Motor neuron (in vitro differentiated cells): ENCODE data around the gene KIFAP3. TPM values are rescaled to one million over a fixed set of nuclear protein-coding genes. Genes with fewer than 3 reads are reported as not detected.
"Not testable (repeated sequence)": the region's sequence is repeated elsewhere in the genome, so short reads cannot be mapped to it uniquely, and the experiment has no call there.

ENCODE experiments used
- ATAC-seq, 8 experiments: fragments of 200-7000 bp; cut with Tn5 transposase; replicated peaks in 6 of 8; 2 replicates each; pipeline ENCODE4 v1.8.0; 2021; ENCODE audit warnings: mild to moderate bottlenecking in 8 of 8, moderate library complexity in 8 of 8
- H3K27ac ChIP-seq, 2 donors: fragments of 250-450 bp; sonication (Bioruptor Pico); 2 replicates each; pipeline ENCODE4 v1.9.0; 2021; ENCODE audit warnings: antibody characterized with exemption in 2 of 2, mild to moderate bottlenecking in 2 of 2, moderate library complexity in 1 of 2
- H3K4me1 ChIP-seq, 2 donors: fragments of 250-450 bp; sonication (Bioruptor Pico); replicated peaks in 1 of 2; 2 replicates each; pipeline ENCODE4 v1.6.1; 2021; ENCODE audit warnings: antibody characterized with exemption in 2 of 2, mild to moderate bottlenecking in 2 of 2, moderate library complexity in 1 of 2
- H3K4me3 ChIP-seq, 5 donors: fragments of 250-450 bp; sonication (Bioruptor Pico); 2 replicates each; pipeline ENCODE4 v1.9.0; 2021; ENCODE audit warnings: antibody characterized with exemption in 5 of 5, mild to moderate bottlenecking in 5 of 5, moderate library complexity in 4 of 5
- WGBS, 10 experiments: fragments of 450-650 bp; shearing (Covaris generic); methylation state at CpG; one replicate each; pipeline ENCODE4 v1.0.0; 2022; 5-methylcytosine and 5-hydroxymethylcytosine counted together
- in situ Hi-C, 9 experiments: fragments of 400-800 bp; cut with MboI; loops; one replicate each; pipeline ENCODE4 v1.15.0; 2021; ENCODE audit warnings: low sequenced_read_pairs in 9 of 9, low pct_unique_long_range_greater_than_20kb in 2 of 9; ENCODE audit not compliant: unreplicated experiment in 9 of 9
- total RNA-seq, 8 experiments: library from RNA; unstranded; fragments of 300-600 nt; gene quantifications; 2 replicates each; pipeline versions ENCODE4 v1.2.3 to v1.2.4, GENCODE V29; 2022

The KIFAP3 gene
- total RNA-seq, 8 experiments from 2014 or later, result 17.1 to 141 (median 88.8) TPM

GRCh38 chr1:169879034-169879840, 195.3 kb downstream of the KIFAP3 start:
- Histone ChIP-seq H3K27ac (no peak overlapping the region), H3K4me1 (no peaks in the 10 kb centered on the region), H3K4me3 (no peak overlapping the region)
- 52 to 100% (median 90%) methylated on average over 1 to 4 of the region's 4 CpGs for WGBS, 10 experiments
- ATAC-seq, result no peak
- in situ Hi-C loops, result no loop called here

- ATAC-seq, result no peak
- Histone ChIP-seq H3K4me1 (no peaks in the 10 kb centered on the region), H3K4me3 (no peak overlapping the region), H3K27ac (no peak overlapping the region)
- in situ Hi-C loops, result no loop called here
- WGBS, 10 experiments, result 89 to 100% (median 99%) methylated on average over 2 to 4 of the region's 4 CpGs; no CpG with 5 or more reads in 2 of the 10 experiments
Measured at GRCh38 chr1:169878498-169878897, 196.0 kb downstream of the KIFAP3 start.

GRCh38 chr1:169877800-169878491, 196.5 kb downstream of the KIFAP3 start:
- in situ Hi-C loops, result no loop called here
- H3K4me3 ChIP-seq, result no peak overlapping the region
- 43 to 100% (median 89%) methylated on average over 1 to 2 of the region's 2 CpGs for WGBS, 10 experiments

GRCh38 chr1:169874229-169874628, 200.3 kb downstream of the KIFAP3 start:
- H3K27ac ChIP-seq, result no peak overlapping the region
- in situ Hi-C loops, result no loop called here
- no peaks in the 10 kb centered on the region for H3K4me1 ChIP-seq
- peak in 3 of 8 experiments; percentile 48 to 74 (median 59) for ATAC-seq
- WGBS, 10 experiments, result 56 to 100% (median 87%) methylated on average over 1 to 3 of the region's 3 CpGs
- no peak overlapping the region for H3K4me3 ChIP-seq

More at GRCh38 chr1:169877800-169878491, 196.5 kb downstream of the KIFAP3 start:
- no peaks in the 10 kb centered on the region for H3K4me1 ChIP-seq
- no peak for ATAC-seq
- H3K27ac ChIP-seq, result no peak overlapping the region

- ATAC-seq, result peak in 5 of 8 experiments; percentile 23 to 90 (median 43)
- Histone ChIP-seq H3K27ac (no peak overlapping the region), H3K4me1 (no peaks in the 10 kb centered on the region), H3K4me3 (no peak overlapping the region)
- 17 to 100% (median 72%) methylated on average over 1 to 3 of the region's 3 CpGs for WGBS, 10 experiments
- in situ Hi-C loops, result no loop called here
Measured at GRCh38 chr1:169873582-169874199, 200.8 kb downstream of the KIFAP3 start.

GRCh38 chr1:169872906-169873305, 201.6 kb downstream of the KIFAP3 start:
- Histone ChIP-seq H3K27ac (no peak overlapping the region), H3K4me1 (no peaks in the 10 kb centered on the region), H3K4me3 (no peak overlapping the region)
- in situ Hi-C loops, result no loop called here
- ATAC-seq, result no peak

- in situ Hi-C loops, ATAC-seq, H3K4me1 ChIP-seq, H3K27ac ChIP-seq, H3K4me3 ChIP-seq: not testable (repeated sequence)
- WGBS, 10 experiments, result 67 to 100% (median 100%) methylated on average over 1 to 3 of the region's 3 CpGs; no CpG with 5 or more reads in 1 of the 10 experiments
Measured at GRCh38 chr1:169871988-169872387, 202.5 kb downstream of the KIFAP3 start.

Other genes starting within 250 kb of the KIFAP3 start
- gene SCYL3, start 180.8 kb downstream of the KIFAP3 start, total RNA-seq, result 1 to 10 TPM; 6.3 to 9.1 (median 7.4) TPM
- gene NTMT2, start 71.3 kb upstream of the KIFAP3 start, total RNA-seq, result not detected